ENCODE data around the gene TNIK. TPM values are rescaled to one million over a fixed set of nuclear protein-coding genes. Genes with fewer than 3 reads are reported as not detected.
"Not testable (repeated sequence)": the region's sequence is repeated elsewhere in the genome, so short reads cannot be mapped to it uniquely, and the experiment has no call there.

Gene TNIK
- total RNA-seq, 1 experiment from 2014 or later: 14.8 TPM

GRCh38 chr3:171383206-171384018, 76.8 kb downstream of the TNIK start:
- H3K27me3 ChIP-seq: no peaks in the 10 kb centered on the region
- no peak overlapping the region for H3K27ac ChIP-seq
- peaks cover 22% of the 10 kb centered on the region for H3K4me1 ChIP-seq
- DNase-seq: no peak
- no peak overlapping the region for H3K4me3 ChIP-seq
- H3K9me3 ChIP-seq (replicated peaks): no peaks in the 10 kb centered on the region
- no peaks in the 10 kb centered on the region for H3K36me3 ChIP-seq

- H3K9me3 ChIP-seq (replicated peaks); H3K27ac ChIP-seq; DNase-seq; H3K27me3 ChIP-seq; H3K4me3 ChIP-seq; H3K36me3 ChIP-seq: not testable (repeated sequence)
- peaks cover 22% of the 10 kb centered on the region for H3K4me1 ChIP-seq
Observed at GRCh38 chr3:171382347-171382746, 77.9 kb downstream of the TNIK start.

- H3K36me3 ChIP-seq: no peaks in the 10 kb centered on the region
- peak; percentile 9 to 69 for DNase-seq
- H3K4me3 ChIP-seq: no peak overlapping the region
- H3K27me3 ChIP-seq: no peaks in the 10 kb centered on the region
- H3K9me3 ChIP-seq (replicated peaks): no peaks in the 10 kb centered on the region
- peaks cover 22% of the 10 kb centered on the region for H3K4me1 ChIP-seq
- H3K27ac ChIP-seq: no peak overlapping the region; the same call in 1 of the 2 replicates
Observed at GRCh38 chr3:171380711-171381425, 79.3 kb downstream of the TNIK start.

GRCh38 chr3:171379961-171380483, 80.2 kb downstream of the TNIK start:
- no peak overlapping the region for H3K4me3 ChIP-seq
- H3K9me3 ChIP-seq (replicated peaks): no peaks in the 10 kb centered on the region
- H3K27me3 ChIP-seq: no peaks in the 10 kb centered on the region
- H3K27ac ChIP-seq: no peak overlapping the region
- no peaks in the 10 kb centered on the region for H3K36me3 ChIP-seq
- peaks cover 26% of the 10 kb centered on the region for H3K4me1 ChIP-seq
- no peak for DNase-seq

GRCh38 chr3:171379281-171379680, 80.9 kb downstream of the TNIK start:
- Histone ChIP-seq H3K27ac (no peak overlapping the region), H3K4me1 (peaks cover 34% of the 10 kb centered on the region)
- DNase-seq: peak in 1 of 2 experiments; percentile 30

GRCh38 chr3:171378586-171378985, 81.6 kb downstream of the TNIK start:
- no peak for DNase-seq
- Histone ChIP-seq H3K27me3 (no peaks in the 10 kb centered on the region), H3K27ac (no peak overlapping the region)

More at GRCh38 chr3:171379281-171379680, 80.9 kb downstream of the TNIK start:
- H3K36me3 ChIP-seq: no peaks in the 10 kb centered on the region
- H3K27me3 ChIP-seq: no peaks in the 10 kb centered on the region
- no peak overlapping the region for H3K4me3 ChIP-seq
- H3K9me3 ChIP-seq (replicated peaks): no peaks in the 10 kb centered on the region

GRCh38 chr3:171377859-171378258, 82.3 kb downstream of the TNIK start:
- peaks cover 35% of the 10 kb centered on the region for H3K4me1 ChIP-seq
- DNase-seq: no peak
- no peak overlapping the region for H3K4me3 ChIP-seq
- H3K27me3 ChIP-seq: no peaks in the 10 kb centered on the region
- no peaks in the 10 kb centered on the region for H3K36me3 ChIP-seq
- no peak overlapping the region for H3K27ac ChIP-seq
- no peaks in the 10 kb centered on the region for H3K9me3 ChIP-seq (replicated peaks)

More at GRCh38 chr3:171378586-171378985, 81.6 kb downstream of the TNIK start:
- Histone ChIP-seq H3K9me3 (replicated peaks) (no peaks in the 10 kb centered on the region), H3K4me1 (peaks cover 35% of the 10 kb centered on the region), H3K36me3 (no peaks in the 10 kb centered on the region), H3K4me3 (no peak overlapping the region)

- H3K27ac ChIP-seq: no peak overlapping the region
- H3K4me3 ChIP-seq: no peak overlapping the region
- H3K36me3 ChIP-seq: no peaks in the 10 kb centered on the region
- H3K9me3 ChIP-seq (replicated peaks): no peaks in the 10 kb centered on the region
- H3K27me3 ChIP-seq: no peaks in the 10 kb centered on the region
- H3K4me1 ChIP-seq: peaks cover 34% of the 10 kb centered on the region
- DNase-seq: no peak
Observed at GRCh38 chr3:171376596-171376947, 83.6 kb downstream of the TNIK start.

- Histone ChIP-seq H3K27ac (no peak overlapping the region), H3K27me3 (no peaks in the 10 kb centered on the region), H3K4me3 (no peak overlapping the region), H3K9me3 (replicated peaks) (no peaks in the 10 kb centered on the region), H3K36me3 (no peaks in the 10 kb centered on the region), H3K4me1 (peaks cover 27% of the 10 kb centered on the region)
- DNase-seq: no peak
Observed at GRCh38 chr3:171375666-171376595, 84.3 kb downstream of the TNIK start.

- H3K27me3 ChIP-seq: no peaks in the 10 kb centered on the region
- peaks cover 21% of the 10 kb centered on the region for H3K4me1 ChIP-seq
- H3K4me3 ChIP-seq: no peak overlapping the region
- no peaks in the 10 kb centered on the region for H3K9me3 ChIP-seq (replicated peaks)
- H3K27ac ChIP-seq: no peak overlapping the region
- DNase-seq: no peak
- no peaks in the 10 kb centered on the region for H3K36me3 ChIP-seq
Observed at GRCh38 chr3:171374661-171375285, 85.4 kb downstream of the TNIK start.

- Histone ChIP-seq H3K9me3 (replicated peaks) (no peaks in the 10 kb centered on the region), H3K4me3 (no peak overlapping the region), H3K4me1 (peaks cover 17% of the 10 kb centered on the region), H3K27me3 (no peaks in the 10 kb centered on the region), H3K27ac (no peak overlapping the region), H3K36me3 (no peaks in the 10 kb centered on the region)
- DNase-seq: no peak
Observed at GRCh38 chr3:171374260-171374659, 85.9 kb downstream of the TNIK start.

- Histone ChIP-seq H3K4me3 (no peak overlapping the region), H3K4me1 (peaks cover 13% of the 10 kb centered on the region), H3K27me3 (no peaks in the 10 kb centered on the region), H3K27ac (no peak overlapping the region), H3K9me3 (replicated peaks) (no peaks in the 10 kb centered on the region), H3K36me3 (no peaks in the 10 kb centered on the region)
- no peak for DNase-seq
Observed at GRCh38 chr3:171373711-171374110, 86.5 kb downstream of the TNIK start.

GRCh38 chr3:171372694-171373093, 87.5 kb downstream of the TNIK start:
- Histone ChIP-seq H3K27me3 (no peaks in the 10 kb centered on the region), H3K9me3 (replicated peaks) (no peaks in the 10 kb centered on the region), H3K4me1 (peaks cover 13% of the 10 kb centered on the region), H3K36me3 (no peaks in the 10 kb centered on the region), H3K27ac (no peak overlapping the region), H3K4me3 (no peak overlapping the region)
- no peak for DNase-seq

GRCh38 chr3:171371354-171371753, 88.9 kb downstream of the TNIK start:
- H3K4me1 ChIP-seq: peaks cover 13% of the 10 kb centered on the region
- H3K9me3 ChIP-seq (replicated peaks): no peaks in the 10 kb centered on the region
- no peak overlapping the region for H3K4me3 ChIP-seq
- no peaks in the 10 kb centered on the region for H3K27me3 ChIP-seq
- no peak overlapping the region for H3K27ac ChIP-seq
- DNase-seq: no peak
- no peaks in the 10 kb centered on the region for H3K36me3 ChIP-seq
